PFSK-1 (cell line): ENCODE results near the gene OSBPL9.

Experiments
- POLR2AphosphoS5 ChIP-seq: IDR thresholded peaks from 2 replicates; pipeline ENCODE4 v1.6.1; 2012; ENCODE audit warnings: low read depth, mild to moderate bottlenecking, control low read depth, low read length, moderate library complexity
- REST ChIP-seq, 2 experiments: IDR thresholded peaks; 2 replicates each; pipeline versions ENCODE4 v1.6.1 to v1.8.0; 2011 to 2012; ENCODE audit warnings: low read depth in 2 of 2, low read length in 2 of 2, control low read depth in 1 of 2, inconsistent platforms in 1 of 2, mild to moderate bottlenecking in 1 of 2, moderate library complexity in 1 of 2; ENCODE audit not compliant: insufficient read depth in 1 of 2
- TAF1 ChIP-seq: IDR thresholded peaks from 2 replicates; pipeline ENCODE4 v1.6.1; 2012; ENCODE audit warnings: low read length, control low read depth, borderline replicate concordance; ENCODE audit not compliant: insufficient read depth

DNA sequence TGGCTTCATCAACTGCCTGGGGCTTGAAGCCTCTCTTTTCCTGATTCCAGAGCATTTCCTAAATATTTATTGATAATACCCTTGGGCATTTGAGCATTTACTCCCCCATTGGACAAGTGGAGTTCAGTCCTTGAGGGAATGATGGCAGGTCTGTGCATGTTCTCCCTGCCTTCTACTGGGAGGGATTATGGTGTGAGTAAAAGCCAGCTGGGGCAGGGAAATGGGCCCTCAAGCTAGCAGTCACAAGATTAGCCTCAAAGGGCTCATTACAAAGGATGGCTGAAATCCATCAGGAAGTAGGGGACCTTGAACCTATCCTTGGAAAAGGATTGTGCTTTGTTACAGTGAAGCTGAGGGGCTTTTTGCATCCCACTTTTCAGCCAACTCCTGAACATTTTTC lies 24.2 kb upstream of the OSBPL9 start:
- TF ChIP-seq POLR2AphosphoS5: no peak
- no peak for TF ChIP-seq TAF1
- no peak for TF ChIP-seq REST (IDR thresholded peaks at IDR 0.05; ENCODE audit: insufficient read depth in 1 of 2, low read depth in 2 of 2, low read length in 2 of 2)
